HepG2 (cell line): ENCODE data around the gene SDC4. TPM values are rescaled to one million over a fixed set of nuclear protein-coding genes. Genes with fewer than 3 reads are reported as not detected.

Experiments
- ARNTL ChIP-seq: sonication (generic); formaldehyde crosslinking; IDR thresholded peaks from 2 replicates; pipeline ENCODE4 v1.4.0; 2020; ENCODE audit warnings: mild to moderate bottlenecking, missing genetic modification reagents
- BCLAF1 ChIP-seq: fragments of 450-650 bp; IDR thresholded peaks from 2 replicates; pipeline ENCODE4 v1.6.1; 2017; ENCODE audit warnings: mild to moderate bottlenecking
- EHMT2 ChIP-seq: fragments of 200-600 bp; sonication (generic); IDR thresholded peaks from 2 replicates; pipeline ENCODE4 v1.7.0; 2017; ENCODE audit warnings: antibody characterized with exemption, low read depth, low read length, borderline replicate concordance
- ELF3 ChIP-seq: IDR thresholded peaks from 2 replicates; pipeline ENCODE4 v1.6.1; 2016; ENCODE audit warnings: missing genetic modification reagents, missing compliant biosample characterization
- ELF4 ChIP-seq: sonication (generic); formaldehyde crosslinking; IDR thresholded peaks from 2 replicates; pipeline ENCODE4 v1.5.0; 2020; ENCODE audit warnings: missing genetic modification reagents, mild to moderate bottlenecking, moderate library complexity, borderline replicate concordance
- KAT8 ChIP-seq: IDR thresholded peaks from 2 replicates; pipeline ENCODE4 v1.6.1; 2016; ENCODE audit warnings: missing genetic modification reagents, missing compliant biosample characterization
- PBX2 ChIP-seq: IDR thresholded peaks from 2 replicates; pipeline ENCODE4 v1.6.1; 2016; ENCODE audit warnings: control low read depth
- PITX1 ChIP-seq: sonication (generic); formaldehyde crosslinking; IDR thresholded peaks from 2 replicates; pipeline ENCODE4 v1.5.1; 2020; ENCODE audit warnings: mild to moderate bottlenecking, missing genetic modification reagents
- REPIN1 ChIP-seq: sonication (generic); formaldehyde crosslinking; IDR thresholded peaks from 2 replicates; pipeline ENCODE4 v1.8.0; 2022; ENCODE audit warnings: missing genetic modification reagents, low read depth, mild to moderate bottlenecking, borderline replicate concordance
- SMAD3 ChIP-seq: sonication (generic); formaldehyde crosslinking; IDR thresholded peaks from 2 replicates; pipeline ENCODE4 v1.4.0; 2020; ENCODE audit warnings: missing genetic modification reagents
- TEF ChIP-seq: sonication (generic); formaldehyde crosslinking; IDR thresholded peaks from 2 replicates; pipeline ENCODE4 v1.5.0; 2020; ENCODE audit warnings: missing genetic modification reagents
- ZNF24 ChIP-seq: fragments of 450-650 bp; IDR thresholded peaks from 2 replicates; pipeline ENCODE4 v1.6.1; 2017; ENCODE audit warnings: antibody characterized with exemption, mild to moderate bottlenecking
- ZNF292 ChIP-seq: sonication (generic); formaldehyde crosslinking; IDR thresholded peaks from 2 replicates; pipeline ENCODE4 v1.8.1; 2022; ENCODE audit warnings: mild to moderate bottlenecking, low read depth, missing genetic modification reagents, borderline replicate concordance
- ZNF333 ChIP-seq: sonication (generic); formaldehyde crosslinking; IDR thresholded peaks from 2 replicates; pipeline ENCODE4 v1.4.0; 2020; ENCODE audit warnings: mild to moderate bottlenecking, missing genetic modification reagents, borderline replicate concordance
- ZNF530 ChIP-seq: sonication (generic); formaldehyde crosslinking; IDR thresholded peaks from 2 replicates; pipeline ENCODE4 v1.5.0; 2020; ENCODE audit warnings: low read depth, mild to moderate bottlenecking, missing genetic modification reagents
- ZNF710 ChIP-seq: sonication (generic); formaldehyde crosslinking; IDR thresholded peaks from 2 replicates; pipeline ENCODE4 v1.5.0; 2020; ENCODE audit warnings: mild to moderate bottlenecking, missing genetic modification reagents, borderline replicate concordance
- ZNF746 ChIP-seq: sonication (generic); formaldehyde crosslinking; IDR thresholded peaks from 2 replicates; pipeline ENCODE4 v1.8.0; 2022; ENCODE audit warnings: mild to moderate bottlenecking, missing genetic modification reagents
- polyA plus RNA-seq, 8 experiments: library from polyadenylated mRNA; depleted of rRNA in 3 of 8; stranded (reverse) in 7 of 8; unstranded in 1 of 8; fragments of >200 nt; fragmentation: Illumina TruSeq in 4 of 8; extraction: Trizol in 4 of 8; gene quantifications; 2 replicates each; pipeline versions ENCODE4 v1.2.1 to v1.2.3, GENCODE V29; 2011 to 2016; ENCODE audit warnings: low read depth in 4 of 8, missing spikeins in 1 of 8, mixed read lengths in 1 of 8; ENCODE audit not compliant: insufficient read depth in 1 of 8
- total RNA-seq, 5 experiments: library from RNA; depleted of rRNA; stranded (reverse); fragments of >200 nt; fragmentation: Illumina TruSeq; extraction: Trizol; gene quantifications; 2 replicates each; pipeline ENCODE4 v1.2.3, GENCODE V29; 2016; ENCODE audit warnings: low read depth in 1 of 5
- TF ChIP-seq, protein P1 (sequence below): IDR thresholded peaks from 2 replicates; pipeline ENCODE4 v1.6.1; 2016; ENCODE audit warnings: missing compliant biosample characterization, missing genetic modification reagents, borderline replicate concordance
- TF ChIP-seq, protein P2 (sequence below): sonication (generic); formaldehyde crosslinking; IDR thresholded peaks from 2 replicates; pipeline ENCODE4 v1.9.0; 2021; ENCODE audit warnings: missing genetic modification reagents, mild to moderate bottlenecking, borderline replicate concordance

The SDC4 gene
- total and polyA plus RNA-seq, 2 of the 13 experiments (the other 11 are each of a cell fraction or from before 2014, with no cell fraction given) = 49.0 to 65.1 TPM

GRCh38 chr20:45358282-45359068, 10.3 kb upstream of the SDC4 start (continued):
- TF ChIP-seq ZNF710 = 0 out of 2 replicates have a peak, but pooled peaks have one; percentile 70
- TF ChIP-seq ZNF24 = no peak
- TF ChIP-seq, protein P1, sequence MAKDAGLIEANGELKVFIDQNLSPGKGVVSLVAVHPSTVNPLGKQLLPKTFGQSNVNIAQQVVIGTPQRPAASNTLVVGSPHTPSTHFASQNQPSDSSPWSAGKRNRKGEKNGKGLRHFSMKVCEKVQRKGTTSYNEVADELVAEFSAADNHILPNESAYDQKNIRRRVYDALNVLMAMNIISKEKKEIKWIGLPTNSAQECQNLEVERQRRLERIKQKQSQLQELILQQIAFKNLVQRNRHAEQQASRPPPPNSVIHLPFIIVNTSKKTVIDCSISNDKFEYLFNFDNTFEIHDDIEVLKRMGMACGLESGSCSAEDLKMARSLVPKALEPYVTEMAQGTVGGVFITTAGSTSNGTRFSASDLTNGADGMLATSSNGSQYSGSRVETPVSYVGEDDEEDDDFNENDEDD = peak; percentile 65; the same call in 1 of the 2 replicates
- TF ChIP-seq ELF3 = peak; percentile 12; the same call in 1 of the 2 replicates
- TF ChIP-seq, protein P2, sequence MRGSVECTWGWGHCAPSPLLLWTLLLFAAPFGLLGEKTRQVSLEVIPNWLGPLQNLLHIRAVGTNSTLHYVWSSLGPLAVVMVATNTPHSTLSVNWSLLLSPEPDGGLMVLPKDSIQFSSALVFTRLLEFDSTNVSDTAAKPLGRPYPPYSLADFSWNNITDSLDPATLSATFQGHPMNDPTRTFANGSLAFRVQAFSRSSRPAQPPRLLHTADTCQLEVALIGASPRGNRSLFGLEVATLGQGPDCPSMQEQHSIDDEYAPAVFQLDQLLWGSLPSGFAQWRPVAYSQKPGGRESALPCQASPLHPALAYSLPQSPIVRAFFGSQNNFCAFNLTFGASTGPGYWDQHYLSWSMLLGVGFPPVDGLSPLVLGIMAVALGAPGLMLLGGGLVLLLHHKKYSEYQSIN = no peak
- TF ChIP-seq EHMT2 = no peak
- TF ChIP-seq ZNF746 (CRISPR knock-in tag) = peak; percentile 60; the same call in 1 of the 2 replicates
- no peak for TF ChIP-seq BCLAF1
- TF ChIP-seq ZNF333 = no peak
- peak; percentile 43; the same call in 1 of the 2 replicates for TF ChIP-seq REPIN1 (CRISPR knock-in tag)
- TF ChIP-seq TEF = peak; percentile 85; the same call in 1 of the 2 replicates
- 0 out of 2 replicates have a peak, but pooled peaks have one; percentile 13 for TF ChIP-seq SMAD3 (CRISPR knock-in tag)
- no peak for TF ChIP-seq PBX2 (CRISPR knock-in tag)
- TF ChIP-seq ARNTL (CRISPR knock-in tag) = peak; percentile 99
- no peak for TF ChIP-seq ELF4 (CRISPR knock-in tag)
- 0 out of 2 replicates have a peak, but pooled peaks have one; percentile 6 for TF ChIP-seq KAT8 (CRISPR knock-in tag)
- TF ChIP-seq ZNF530 (CRISPR knock-in tag) = 0 out of 2 replicates have a peak, but pooled peaks have one; percentile 32
- no peak for TF ChIP-seq ZNF292 (CRISPR knock-in tag)
- TF ChIP-seq PITX1 (CRISPR knock-in tag) = peak; percentile 45; the same call in 1 of the 2 replicates
